Tibial artery (tissue), 4 donors: ENCODE measurements around the gene EVI5.

Experiments used
- DNase-seq, 2 donors: peaks; one replicate each; pipeline ENCODE4 v3.0.0-alpha.2; 2019
- H3K27ac ChIP-seq, 2 donors: fragments of 200-600 bp; sonication (generic) in 1 of 2; 1 replicate in 1 of 2; 2 replicates in 1 of 2; pipeline ENCODE4 v1.5.1; 2018 to 2019; ENCODE audit warnings: mild to moderate bottlenecking in 1 of 2
- H3K27me3 ChIP-seq, 2 donors: fragments of 200-600 bp; sonication (generic) in 1 of 2; one replicate each; pipeline versions ENCODE4 v1.5.1 to v1.6.0; 2016 to 2019
- H3K36me3 ChIP-seq, 3 donors: fragments of 200-600 bp; sonication (generic) in 2 of 3; one replicate each; pipeline ENCODE4 v1.5.1; 2016 to 2019; ENCODE audit warnings: mild to moderate bottlenecking in 2 of 3
- H3K4me1 ChIP-seq, 4 donors: fragments of 200-600 bp; sonication (generic) in 2 of 4; 1 replicate in 3 of 4; 2 replicates in 1 of 4; pipeline ENCODE4 v1.5.1; 2016 to 2019
- H3K4me3 ChIP-seq, 2 donors: fragments of 200-600 bp; sonication (generic) in 1 of 2; 1 replicate in 1 of 2; 2 replicates in 1 of 2; pipeline ENCODE4 v1.5.1; 2018 to 2019; ENCODE audit warnings: mild to moderate bottlenecking in 2 of 2
- H3K9me3 ChIP-seq, 3 donors: fragments of 200-600 bp; sonication (generic) in 1 of 3; one replicate each; pipeline ENCODE4 v1.5.1; 2016 to 2019
- intact Hi-C: fragments of 100-400 bp; cut with DNase I; formaldehyde crosslinking; loops from one replicate; pipeline ENCODE4 v1.15.0; 2023; ENCODE audit warnings: low total_unique reads
- TF ChIP-seq, protein P1 (sequence below), 2 experiments: fragments of 200-600 bp in 1 of 2; fragments of 450-650 bp in 1 of 2; IDR thresholded peaks; one replicate each; pipeline ENCODE4 v1.5.1; 2017 to 2019; ENCODE audit warnings: antibody characterized with exemption in 2 of 2, mild to moderate bottlenecking in 1 of 2, moderate library complexity in 1 of 2

The EVI5 gene

DNA sequence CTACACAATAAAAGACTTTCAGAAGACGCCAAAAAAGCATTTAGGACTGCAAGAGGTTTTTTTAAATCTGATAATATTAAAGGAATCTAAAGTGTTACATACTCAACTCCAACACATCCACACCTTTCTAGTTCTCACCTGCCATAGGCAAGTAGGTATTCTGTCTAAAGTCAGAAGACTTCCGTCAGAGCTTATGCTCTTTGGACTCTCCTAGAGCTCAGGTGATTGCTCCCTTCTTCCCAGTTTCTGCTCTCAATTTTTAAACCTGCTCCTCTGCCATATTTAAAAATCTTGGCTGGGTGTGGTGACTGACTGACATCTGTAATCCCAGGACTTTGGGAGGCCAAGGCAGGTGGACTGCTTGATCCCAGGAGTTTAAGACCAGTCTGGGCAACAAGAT, 16.6 kb downstream of the EVI5 start:
- H3K4me1 ChIP-seq = no peaks in the 10 kb centered on the region
- no peaks in the 10 kb centered on the region for H3K27me3 ChIP-seq
- intact Hi-C loops = no loop called here
- TF ChIP-seq, protein P1, sequence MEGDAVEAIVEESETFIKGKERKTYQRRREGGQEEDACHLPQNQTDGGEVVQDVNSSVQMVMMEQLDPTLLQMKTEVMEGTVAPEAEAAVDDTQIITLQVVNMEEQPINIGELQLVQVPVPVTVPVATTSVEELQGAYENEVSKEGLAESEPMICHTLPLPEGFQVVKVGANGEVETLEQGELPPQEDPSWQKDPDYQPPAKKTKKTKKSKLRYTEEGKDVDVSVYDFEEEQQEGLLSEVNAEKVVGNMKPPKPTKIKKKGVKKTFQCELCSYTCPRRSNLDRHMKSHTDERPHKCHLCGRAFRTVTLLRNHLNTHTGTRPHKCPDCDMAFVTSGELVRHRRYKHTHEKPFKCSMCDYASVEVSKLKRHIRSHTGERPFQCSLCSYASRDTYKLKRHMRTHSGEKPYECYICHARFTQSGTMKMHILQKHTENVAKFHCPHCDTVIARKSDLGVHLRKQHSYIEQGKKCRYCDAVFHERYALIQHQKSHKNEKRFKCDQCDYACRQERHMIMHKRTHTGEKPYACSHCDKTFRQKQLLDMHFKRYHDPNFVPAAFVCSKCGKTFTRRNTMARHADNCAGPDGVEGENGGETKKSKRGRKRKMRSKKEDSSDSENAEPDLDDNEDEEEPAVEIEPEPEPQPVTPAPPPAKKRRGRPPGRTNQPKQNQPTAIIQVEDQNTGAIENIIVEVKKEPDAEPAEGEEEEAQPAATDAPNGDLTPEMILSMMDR (IDR thresholded peaks at IDR 0.05) = no peak
- no peak for DNase-seq
- H3K4me3 ChIP-seq = no peak overlapping the region
- H3K9me3 ChIP-seq = no peaks in the 10 kb centered on the region
- H3K36me3 ChIP-seq = no peaks in the 10 kb centered on the region
- H3K27ac ChIP-seq = no peak overlapping the region

DNA sequence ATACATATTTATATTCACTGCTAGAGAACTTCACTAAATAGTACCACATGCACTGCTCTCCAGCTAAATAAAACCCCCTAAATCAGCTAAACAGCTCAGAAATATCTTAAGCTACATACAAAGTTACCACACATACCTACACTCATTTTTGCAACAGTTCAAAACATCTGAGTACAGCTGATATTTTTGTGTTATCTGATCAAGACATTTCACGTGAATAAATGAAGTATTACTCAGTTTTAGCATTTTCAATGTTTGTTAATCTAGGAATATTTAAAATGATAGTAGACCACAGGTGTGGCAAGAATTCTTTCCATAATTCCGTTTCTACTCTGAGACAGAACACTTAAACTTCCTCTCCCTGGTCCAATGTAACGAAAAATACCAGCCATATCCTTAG, 20.8 kb downstream of the EVI5 start:
- Histone ChIP-seq H3K9me3 (no peaks in the 10 kb centered on the region), H3K4me3 (no peak overlapping the region), H3K4me1 (no peaks in the 10 kb centered on the region), H3K27me3 (no peaks in the 10 kb centered on the region), H3K27ac (no peak overlapping the region), H3K36me3 (no peaks in the 10 kb centered on the region)
- TF ChIP-seq, protein P1 (IDR thresholded peaks at IDR 0.05) = no peak
- intact Hi-C loops = no loop called here
- no peak for DNase-seq

DNA sequence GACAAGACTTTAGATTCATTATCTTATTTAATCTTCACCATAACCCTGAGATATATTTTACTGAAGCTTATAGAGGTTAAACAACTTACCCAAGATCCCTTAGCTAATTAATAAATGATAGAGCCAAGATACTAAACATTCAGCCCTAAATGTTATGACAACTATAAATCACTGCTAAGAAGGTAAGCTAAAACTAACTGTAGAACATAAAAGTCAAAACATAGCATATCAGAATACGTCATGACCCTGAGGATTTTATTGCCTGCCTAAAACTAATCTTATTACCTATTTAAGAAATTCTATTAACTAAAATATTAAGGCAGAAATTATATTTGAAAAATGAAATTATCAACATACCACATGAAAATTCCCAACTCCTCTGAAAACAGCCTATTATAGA, 22.6 kb downstream of the EVI5 start:
- TF ChIP-seq, protein P1 (IDR thresholded peaks at IDR 0.05) = no peak
- Histone ChIP-seq H3K27ac (no peak overlapping the region), H3K4me3 (no peak overlapping the region), H3K9me3 (no peaks in the 10 kb centered on the region), H3K4me1 (no peaks in the 10 kb centered on the region), H3K27me3 (no peaks in the 10 kb centered on the region), H3K36me3 (no peaks in the 10 kb centered on the region)
- intact Hi-C loops = no loop called here
- DNase-seq = no peak

DNA sequence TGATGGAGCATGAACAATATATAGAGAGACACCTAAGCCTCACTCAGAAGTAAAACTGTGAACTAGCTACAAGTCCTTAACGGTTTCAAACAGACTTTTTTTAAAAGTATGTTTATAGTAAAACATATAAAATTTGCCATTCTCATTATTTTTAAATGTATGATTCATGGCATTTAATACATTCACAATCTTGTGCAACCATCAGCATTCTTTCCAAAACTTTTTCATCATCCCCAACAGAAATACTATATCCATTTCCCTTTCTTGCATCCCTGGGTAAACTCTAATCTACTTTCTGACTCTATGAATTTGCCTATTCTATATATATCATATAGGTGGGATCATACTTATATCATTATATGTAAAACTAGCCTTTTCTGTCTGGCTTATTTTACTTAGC, 25.5 kb downstream of the EVI5 start:
- Histone ChIP-seq H3K36me3 (no peaks in the 10 kb centered on the region), H3K9me3 (no peaks in the 10 kb centered on the region), H3K27me3 (no peaks in the 10 kb centered on the region), H3K4me1 (peaks cover 0 to 5% (median 0%) of the 10 kb centered on the region in 4 donors), H3K27ac (no peak overlapping the region), H3K4me3 (no peak overlapping the region)
- no peak for DNase-seq
- intact Hi-C loops = no loop called here
- TF ChIP-seq, protein P1 (IDR thresholded peaks at IDR 0.05) = no peak

DNA sequence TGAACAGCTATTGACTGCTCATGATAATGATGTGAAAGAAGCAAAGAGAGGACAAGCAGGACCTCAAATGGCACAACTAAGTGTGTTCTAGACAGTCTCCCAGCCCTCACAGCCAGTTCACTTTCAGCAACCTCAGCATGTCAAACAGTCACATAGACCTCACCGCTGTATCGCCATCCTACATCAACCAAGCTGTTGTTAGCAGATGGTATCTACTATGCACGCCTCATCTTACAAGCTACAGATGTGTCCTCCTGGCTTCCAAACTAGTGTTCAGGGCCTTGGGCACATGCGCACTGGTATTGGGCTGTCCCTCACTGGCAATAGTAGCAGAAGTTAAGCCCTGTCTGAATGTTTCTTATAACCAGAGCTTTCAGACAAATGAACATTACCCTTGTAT, 28.4 kb downstream of the EVI5 start:
- H3K4me1 ChIP-seq = peaks cover 0 to 5% (median 0%) of the 10 kb centered on the region in 4 donors
- H3K27me3 ChIP-seq = no peaks in the 10 kb centered on the region
- TF ChIP-seq, protein P1 (IDR thresholded peaks at IDR 0.05) = no peak
- no peaks in the 10 kb centered on the region for H3K36me3 ChIP-seq
- no peak overlapping the region for H3K4me3 ChIP-seq
- H3K9me3 ChIP-seq = no peaks in the 10 kb centered on the region
- intact Hi-C loops = no loop called here
- no peak overlapping the region for H3K27ac ChIP-seq
- DNase-seq = no peak
